Forelimb muscle (tissue), 1 donor: ENCODE measurements around the gene CCDC3. TPM values are rescaled to one million over a fixed set of nuclear protein-coding genes. Genes with fewer than 3 reads are reported as not detected.

Experiments
- DNase-seq: peaks from one replicate; pipeline ENCODE4 v3.0.0-alpha.2; 2013; ENCODE audit warnings: low read depth
- polyA plus RNA-seq: library from polyadenylated mRNA; unstranded; fragments of 120-200 nt; gene quantifications from one replicate; pipeline ENCODE4 v1.2.1, GENCODE V29; 2013; ENCODE audit not compliant: insufficient read length

CCDC3 gene
- polyA plus RNA-seq, 1 donor = 14.6 TPM

DNA sequence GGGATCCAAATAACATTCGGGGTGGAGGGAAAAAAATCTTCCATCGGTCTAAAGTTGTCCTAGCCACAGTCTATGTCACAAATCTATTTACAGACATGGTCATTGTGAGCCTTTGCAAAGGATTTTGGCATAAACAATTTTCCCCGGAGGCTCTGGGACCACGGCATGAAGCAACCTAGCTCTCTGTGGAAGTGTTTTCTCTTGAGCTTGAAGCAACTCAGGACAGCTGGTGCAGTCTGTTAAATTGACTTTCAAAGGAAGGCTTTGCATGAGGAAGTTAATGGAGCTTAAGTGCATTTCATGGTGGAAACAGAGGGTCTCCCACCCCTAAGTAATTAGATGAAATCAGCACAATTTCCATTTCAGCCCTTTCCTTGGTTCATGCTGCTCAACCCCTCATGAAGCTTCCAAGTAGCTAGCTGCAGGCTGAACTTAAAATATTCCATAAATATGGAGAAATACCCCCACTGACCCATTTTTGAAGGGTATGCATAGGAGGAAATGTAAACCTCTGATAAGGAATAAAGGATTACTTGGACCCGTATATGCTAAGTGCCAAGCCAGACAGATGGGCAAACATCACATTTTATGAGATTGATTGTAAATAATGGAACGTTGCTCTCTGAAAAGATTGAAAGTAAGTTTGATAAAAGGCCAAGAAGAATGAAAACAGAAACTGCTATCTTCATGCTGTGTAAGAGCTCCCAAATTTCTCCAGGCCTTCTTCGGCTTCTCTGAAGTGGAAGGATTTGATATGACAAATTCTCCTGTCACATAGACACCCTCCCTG lies 39.9 kb downstream of the CCDC3 start:
- no peak for DNase-seq

DNA sequence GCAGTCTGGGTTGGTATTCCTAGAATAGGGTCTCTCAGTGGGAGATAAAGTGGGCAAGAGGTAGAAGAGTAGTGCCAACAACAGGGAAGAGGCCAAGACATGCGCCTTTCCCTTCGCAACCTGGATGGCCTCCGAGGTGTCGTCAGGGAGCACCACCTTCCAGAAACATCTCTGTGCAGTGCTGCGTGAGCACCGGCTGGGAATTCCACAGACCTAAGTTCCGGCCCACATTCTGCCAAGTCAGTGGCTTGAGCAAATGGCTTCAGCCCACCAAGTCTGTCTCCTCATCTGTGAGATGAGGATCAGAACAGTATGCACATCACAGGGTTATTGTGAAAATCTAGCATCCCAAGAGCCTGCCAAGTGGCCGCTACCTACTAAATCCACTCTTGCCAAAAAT lies 40.6 kb downstream of the CCDC3 start:
- no peak for DNase-seq

DNA sequence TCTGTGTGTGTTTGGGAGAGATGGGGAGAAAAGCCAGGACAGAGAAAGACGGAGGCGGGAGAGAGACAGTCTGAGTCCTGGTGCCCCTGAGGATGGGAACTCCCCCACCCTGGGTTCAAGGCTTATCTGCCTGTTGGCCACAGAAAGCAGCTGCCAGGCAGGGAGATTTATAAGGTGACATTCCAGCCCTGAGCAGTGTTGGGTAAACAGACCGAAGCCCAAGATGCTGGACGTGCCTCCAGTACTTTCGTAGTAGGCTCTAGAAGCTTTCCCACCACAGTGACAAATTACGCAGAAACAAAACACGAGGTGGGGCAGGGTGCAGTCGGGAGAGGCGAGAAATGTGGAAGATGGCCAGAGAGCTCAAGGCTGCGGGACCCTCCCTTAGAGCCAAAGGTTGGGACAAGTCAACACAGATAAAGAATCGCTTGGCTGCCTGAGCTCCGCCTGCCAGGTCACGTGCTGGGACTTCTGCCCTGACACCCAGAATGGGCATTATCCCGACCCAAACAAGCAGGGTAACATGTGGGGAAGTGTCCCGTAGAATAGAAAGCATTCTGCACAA lies 41.1 kb downstream of the CCDC3 start:
- DNase-seq = no peak

DNA sequence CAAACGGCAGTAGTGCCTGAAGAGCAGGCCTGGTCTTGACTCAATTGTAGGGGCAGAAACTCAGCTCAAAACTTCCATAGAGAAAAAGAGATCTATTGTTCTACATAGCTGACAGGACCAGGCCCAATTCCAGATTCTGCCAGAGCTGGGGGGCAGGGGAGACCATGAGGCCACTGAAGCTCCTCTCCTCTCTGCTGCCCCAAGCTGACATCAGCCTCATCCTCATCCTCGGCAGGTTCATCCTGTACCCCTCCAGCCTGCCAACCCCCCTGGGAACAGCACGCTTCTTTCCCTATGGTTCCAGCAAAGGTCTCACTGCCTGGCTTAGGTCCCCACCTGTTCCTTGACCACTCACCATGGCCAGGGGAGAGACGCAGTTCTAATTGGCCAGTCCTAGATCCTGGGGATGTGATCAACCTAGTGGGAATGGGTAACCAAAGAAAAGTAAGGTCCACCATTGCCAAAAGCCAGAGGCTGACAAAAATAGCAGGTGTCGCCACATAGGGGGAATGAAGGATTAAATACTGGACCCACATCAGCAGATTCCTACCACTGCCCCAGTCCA lies 42.9 kb downstream of the CCDC3 start:
- DNase-seq = no peak

DNA sequence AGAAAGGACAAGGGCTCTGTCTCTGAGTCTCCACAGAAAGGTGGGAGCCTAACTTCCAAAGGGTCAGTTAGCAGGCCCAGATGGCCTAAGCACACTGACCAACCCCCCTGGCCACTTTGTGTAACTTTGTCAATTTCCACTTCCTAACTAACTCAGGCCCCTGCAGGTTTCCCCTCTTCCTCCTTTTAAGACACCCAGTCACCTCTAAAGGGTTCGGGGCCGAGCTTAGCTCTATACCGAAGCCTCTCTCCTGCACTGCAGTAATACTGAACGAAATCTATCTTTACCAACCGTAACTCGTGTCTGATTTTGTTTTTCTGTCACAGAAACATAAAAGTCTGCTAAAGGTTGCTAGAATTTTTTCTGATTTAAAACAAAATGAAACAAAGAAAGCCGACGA lies 44.4 kb downstream of the CCDC3 start:
- DNase-seq = no peak

DNA sequence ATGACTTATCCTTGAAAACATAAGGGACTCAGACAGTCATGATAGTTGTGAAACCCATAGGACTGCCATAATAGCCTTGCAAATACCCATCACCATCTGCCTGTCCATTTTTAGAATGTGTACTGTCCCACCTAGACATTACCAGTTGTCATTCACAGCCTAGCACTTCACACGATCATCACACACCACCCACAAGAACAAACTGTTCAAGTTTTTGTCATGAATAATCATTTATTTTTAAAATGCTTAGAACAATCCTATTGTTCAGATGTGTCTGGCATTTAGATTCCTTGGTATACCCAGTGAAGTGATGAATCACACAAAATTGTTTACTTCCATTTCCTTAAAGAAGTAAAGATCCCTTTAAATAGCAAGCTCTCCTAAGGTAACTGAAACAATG lies 46.6 kb downstream of the CCDC3 start:
- DNase-seq = no peak

DNA sequence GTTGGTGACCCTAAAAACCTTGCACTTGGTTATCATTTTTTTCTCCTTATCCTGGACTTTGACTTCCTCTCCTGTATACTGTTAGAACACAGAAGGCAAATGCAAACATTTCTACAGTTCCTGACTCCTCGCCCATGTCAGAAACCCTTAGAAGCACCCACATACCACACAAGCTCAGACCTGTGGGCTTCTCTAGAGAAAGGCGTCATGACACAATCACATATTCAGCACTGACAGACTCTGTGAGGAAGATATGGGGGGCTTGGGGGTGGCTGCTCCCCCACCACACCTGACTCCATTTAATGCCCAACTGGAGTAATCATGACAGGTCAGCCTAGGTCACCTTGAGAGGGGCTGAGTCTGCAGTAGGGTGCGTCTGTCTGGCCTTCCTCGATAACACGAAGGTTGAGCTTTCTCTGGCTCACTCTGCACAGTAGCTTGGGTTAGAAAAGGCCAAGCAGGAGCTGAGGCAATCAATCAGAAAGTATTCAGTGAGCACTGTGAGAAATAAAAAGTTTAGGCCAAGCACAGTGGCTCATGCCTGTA lies 50.9 kb downstream of the CCDC3 start:
- no peak for DNase-seq

DNA sequence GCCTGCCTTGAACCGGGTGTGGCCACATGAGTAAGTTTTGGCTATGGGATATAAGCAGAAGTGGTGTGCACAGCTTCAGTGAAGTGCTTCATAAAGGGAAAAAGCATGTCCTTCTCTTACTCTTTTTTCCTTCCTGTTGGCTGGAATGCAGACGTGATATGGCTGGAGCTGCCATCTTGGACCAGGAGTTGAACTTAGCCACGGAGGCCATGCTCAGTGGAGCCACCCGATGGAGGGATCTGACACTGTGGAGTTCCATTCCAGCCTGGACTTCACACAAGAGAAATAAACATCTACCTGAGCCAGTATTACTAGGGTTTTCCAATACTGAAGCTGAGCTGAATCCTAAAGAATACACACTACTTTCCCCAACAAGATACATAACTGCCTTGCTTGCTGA lies 52.3 kb downstream of the CCDC3 start:
- no peak for DNase-seq

DNA sequence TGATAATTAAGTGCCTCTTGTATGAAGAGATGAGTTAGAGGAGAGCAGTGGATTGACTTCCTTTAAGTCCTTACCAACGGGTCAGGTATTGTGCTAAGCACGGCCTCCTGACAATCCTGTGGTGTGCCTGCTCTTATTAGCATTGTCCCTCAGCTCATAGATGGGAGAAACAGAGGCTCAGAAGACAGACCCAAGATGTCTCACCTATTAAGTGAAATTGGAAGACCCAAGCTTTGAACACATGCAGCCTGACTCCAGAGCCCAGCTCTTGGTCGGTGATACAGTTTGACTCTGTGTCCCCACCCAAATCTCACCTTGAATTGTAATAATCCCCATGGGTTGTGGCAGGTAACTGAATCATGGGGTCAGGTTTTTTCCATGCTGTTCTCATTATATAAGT lies 53.8 kb downstream of the CCDC3 start:
- no peak for DNase-seq

DNA sequence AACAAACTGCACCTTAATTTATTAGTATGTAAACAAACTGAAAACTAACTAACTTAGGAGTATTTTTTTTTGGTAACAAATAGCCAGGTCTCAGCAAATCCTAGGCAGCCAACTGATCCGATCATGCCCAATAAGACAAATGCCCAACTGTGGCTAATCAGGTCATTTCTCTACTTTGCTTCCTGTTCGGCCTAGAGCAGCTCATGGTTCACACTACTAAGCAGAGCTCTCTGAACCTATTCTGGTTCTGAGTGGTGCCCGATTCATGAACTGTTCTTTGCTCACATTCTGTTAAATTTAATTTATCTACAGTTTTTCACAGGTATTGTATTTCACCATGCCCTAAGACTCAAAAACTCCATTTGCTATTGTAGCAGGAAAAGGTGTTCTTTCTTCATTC lies 55.1 kb downstream of the CCDC3 start:
- no peak for DNase-seq

DNA sequence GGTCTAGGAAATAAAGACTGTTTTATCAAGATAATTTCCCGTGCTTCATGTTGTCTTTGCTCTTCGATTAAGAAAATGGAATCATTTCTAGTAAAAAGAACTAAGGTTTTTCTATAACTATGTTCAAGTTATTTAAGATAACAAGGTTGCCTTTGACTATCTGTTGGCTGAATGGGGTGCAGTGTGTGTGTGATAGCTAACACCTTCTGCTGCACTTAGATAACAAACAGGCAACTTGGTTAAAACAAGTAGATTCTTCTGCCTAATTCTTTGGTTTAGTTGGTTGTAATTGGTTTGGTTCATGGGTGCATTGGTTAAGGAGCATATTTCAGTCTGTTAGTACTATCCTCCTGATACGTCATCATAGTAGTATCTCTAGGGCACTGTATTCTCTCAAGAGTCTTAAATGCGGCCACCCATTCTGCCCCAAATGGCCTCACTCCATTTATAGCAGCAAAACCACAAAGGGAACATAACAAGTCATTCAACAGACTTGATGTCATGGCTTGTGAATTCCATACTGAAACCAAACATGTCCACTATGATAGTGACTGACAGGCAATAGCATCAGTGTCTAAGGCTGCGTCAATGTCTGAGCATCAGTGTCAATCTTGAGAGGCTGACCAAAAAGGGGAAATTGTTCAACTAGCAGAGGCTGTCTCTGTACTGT lies 55.7 kb downstream of the CCDC3 start:
- DNase-seq = no peak

DNA sequence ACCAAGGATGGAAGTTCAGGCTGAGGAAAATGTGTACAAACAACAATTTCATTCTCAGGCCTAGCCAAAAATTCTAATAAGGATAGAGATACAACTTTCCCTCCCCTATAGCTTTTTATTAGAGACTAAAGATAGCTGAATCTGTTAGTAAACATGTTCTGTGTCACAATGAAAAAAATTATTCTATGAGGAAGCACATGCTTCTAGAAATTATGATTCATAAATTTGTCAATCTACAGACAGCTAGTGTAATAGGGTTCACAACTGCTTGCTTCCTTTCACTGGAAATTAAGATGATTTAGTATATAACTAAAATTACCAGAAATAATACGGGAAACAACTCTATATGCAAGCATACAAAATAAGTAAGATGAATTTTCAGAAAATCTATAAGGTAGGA lies 56.6 kb downstream of the CCDC3 start:
- DNase-seq = no peak

DNA sequence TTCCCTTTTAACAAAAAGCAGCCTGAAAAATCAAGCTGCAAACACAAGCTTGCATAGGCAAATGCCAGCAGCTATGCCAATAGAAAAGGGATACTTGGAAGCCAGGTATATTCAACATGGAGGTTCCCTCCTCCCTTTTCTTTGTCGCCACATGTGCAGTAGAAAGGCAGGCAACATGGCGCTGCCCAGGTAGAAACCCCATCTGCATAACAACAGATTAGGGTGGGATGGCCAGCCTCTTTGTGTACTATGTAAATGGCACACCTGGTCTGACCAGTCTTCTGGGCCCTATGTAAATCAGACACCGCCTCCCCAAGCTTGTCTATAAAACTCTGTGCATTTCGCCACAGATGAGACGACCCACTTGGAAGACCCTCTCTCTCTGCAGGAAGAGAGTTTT lies 58.1 kb downstream of the CCDC3 start:
- DNase-seq = no peak

DNA sequence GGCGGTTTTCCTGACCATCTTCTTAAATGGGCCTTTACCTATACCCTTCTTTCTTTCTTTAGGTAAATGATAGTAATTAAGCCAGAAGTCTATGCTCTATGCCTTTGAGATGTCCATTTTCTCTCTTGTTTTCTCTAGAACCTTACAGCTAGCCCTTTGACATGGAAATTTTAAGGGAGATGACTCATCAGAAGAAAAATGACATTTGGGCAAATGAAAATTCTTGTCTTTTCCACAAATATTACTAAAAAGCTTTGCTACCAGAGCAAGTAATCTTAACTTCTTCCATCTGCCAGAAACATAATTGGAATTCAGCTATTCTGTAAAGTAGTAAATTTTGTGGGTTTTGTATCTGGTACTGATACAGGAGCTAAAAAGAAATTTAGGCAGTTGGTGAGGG lies 59.5 kb downstream of the CCDC3 start:
- no peak for DNase-seq

DNA sequence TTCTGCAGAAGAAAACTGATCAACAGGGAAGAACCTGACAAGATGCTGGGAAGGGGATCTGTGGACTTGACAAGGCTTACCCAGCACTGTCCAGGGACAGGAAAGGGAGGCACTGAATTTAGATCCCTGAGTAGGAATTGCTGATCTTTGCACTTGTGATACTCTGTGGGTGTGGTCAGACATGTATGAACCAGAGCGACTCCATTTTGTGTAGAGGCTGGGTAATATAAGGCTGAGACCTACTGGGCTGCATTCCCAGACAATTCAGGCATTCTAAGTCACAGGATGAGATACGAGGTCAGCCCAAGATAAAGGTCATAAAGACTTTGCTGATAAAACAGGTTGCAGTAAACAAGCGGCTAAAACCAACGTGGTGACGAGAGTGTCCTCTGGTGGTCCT lies 60.7 kb downstream of the CCDC3 start:
- no peak for DNase-seq

DNA sequence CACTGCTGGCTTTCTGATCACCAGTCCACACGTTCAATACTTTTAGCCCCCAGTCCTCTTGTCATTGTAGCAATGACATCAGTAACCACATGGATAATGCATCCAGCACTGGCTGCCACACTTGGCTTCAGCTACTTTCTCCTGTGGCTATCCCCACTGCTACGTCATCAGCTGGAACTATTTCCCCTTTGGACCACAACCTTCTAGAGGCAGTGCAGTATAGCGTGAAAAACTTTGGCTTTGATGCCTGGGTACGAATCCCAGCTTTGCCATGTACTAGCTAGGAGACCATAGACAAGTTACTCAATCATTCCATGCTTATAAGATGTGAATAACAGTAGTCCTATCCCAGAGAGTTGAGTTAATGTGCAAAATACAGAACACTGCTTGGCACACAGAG lies 63.2 kb downstream of the CCDC3 start:
- DNase-seq = no peak

DNA sequence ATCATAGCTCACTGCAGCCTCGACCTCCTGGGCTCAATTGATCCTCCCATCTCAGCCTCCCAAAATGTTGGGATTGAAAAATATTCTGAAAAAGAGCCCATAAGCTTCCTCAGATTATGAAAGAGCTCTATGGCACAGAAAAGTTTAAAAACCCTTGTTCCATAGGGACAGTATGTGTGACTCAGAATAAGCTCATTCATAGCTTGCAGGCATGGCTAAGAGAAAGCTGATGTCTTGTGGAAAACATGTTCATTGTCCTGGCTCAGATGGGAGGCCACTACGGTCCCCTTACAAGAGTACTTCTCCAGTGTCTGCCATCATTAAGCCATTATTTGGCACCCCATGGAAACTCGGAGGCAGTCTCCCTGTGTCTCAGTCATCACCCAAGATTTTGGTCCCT lies 64.0 kb downstream of the CCDC3 start:
- no peak for DNase-seq

DNA sequence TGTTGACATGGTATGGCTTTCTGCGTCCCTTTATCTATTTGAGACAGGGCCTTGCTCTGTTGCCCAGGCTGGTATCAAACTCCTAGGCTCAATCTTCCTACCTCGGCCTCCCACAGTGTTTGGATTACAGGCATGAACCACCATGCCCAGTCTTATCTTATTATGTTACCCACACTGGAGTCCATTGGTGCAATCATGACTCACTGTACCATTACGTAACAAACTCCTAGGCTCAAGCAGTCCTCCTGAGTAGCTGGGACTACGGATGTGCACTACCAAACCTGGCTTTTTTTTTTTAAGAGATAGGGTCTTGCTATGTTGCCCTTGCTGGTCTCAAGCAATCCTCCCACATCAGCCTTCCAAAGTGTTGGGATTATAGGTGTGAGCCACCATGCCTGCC lies 66.7 kb downstream of the CCDC3 start:
- DNase-seq = no peak

DNA sequence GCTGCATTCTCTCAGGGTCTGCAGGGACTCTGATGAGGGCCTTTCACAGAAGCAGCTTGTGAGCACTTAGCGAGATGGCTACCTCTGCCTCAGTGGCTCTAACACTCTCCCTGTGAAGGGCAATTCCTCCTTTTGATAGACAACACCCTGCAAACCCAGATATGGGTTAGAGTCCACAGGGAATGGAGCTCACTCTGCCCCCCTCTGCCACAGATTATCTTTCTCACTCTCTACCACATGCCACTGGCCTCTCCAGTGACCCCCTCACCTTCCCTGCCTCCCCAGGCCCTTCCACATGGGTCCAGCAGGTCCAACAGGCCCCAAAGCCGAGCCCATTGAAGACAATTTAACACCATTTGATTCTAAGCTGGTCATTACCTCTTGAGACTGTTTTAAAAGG lies 72.1 kb downstream of the CCDC3 start:
- no peak for DNase-seq

DNA sequence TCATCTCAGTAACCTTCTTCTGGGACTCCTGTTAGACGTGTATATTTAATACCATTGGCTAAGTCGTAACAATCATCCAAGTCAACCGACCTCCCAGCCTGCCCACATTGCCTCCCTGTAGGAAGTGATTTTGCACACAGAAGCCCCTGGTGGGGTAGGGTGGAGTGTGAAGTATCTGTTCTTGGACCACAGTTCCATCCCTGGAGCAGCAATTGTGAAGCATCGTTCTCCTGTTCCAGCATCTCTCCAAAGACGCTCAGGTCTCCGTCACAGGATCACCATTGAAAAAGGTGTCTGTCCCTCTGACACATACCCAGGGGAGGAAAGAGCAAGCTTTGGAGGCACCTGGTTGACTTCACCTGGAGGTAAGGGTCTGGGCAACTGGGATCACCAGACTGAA lies 72.9 kb downstream of the CCDC3 start:
- no peak for DNase-seq

DNA sequence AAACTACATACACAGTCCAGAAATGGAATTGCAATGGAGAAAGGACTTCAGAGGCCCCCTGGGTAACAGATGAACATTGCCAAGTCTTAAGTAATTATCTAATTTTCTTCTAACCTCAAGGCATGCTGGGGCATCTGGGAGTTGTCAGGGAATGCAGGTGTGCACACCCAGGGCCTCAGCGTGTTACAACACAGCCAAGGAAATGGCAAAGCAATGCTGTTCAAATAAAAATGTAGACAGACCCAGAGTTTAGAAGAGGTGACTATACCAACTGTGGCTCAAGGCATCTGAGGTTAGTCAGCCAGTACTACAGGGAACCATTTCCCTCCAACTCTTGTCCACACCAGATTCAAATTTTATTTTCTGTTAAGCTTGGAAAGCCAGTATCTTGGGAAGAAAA lies 73.6 kb downstream of the CCDC3 start:
- no peak for DNase-seq

DNA sequence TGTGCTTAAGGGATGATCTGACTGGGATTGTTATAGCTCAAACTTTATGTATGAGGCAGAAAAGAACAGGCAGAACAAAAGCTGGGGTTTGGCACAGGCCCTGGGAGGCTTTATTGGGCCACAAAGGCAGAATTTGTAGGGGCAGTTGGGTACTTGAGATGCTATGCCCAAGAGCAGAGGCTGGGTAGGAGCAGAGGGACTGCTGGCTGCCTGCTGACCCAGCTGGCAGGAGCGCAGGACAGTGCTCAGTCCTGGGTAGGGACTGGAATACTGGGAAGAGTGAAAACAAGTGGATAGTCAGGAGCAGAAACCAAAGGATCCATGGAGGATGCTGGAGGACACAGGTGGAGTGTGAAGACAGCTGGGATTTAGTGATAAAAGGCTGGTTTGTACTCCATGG lies 75.7 kb downstream of the CCDC3 start:
- DNase-seq = no peak

DNA sequence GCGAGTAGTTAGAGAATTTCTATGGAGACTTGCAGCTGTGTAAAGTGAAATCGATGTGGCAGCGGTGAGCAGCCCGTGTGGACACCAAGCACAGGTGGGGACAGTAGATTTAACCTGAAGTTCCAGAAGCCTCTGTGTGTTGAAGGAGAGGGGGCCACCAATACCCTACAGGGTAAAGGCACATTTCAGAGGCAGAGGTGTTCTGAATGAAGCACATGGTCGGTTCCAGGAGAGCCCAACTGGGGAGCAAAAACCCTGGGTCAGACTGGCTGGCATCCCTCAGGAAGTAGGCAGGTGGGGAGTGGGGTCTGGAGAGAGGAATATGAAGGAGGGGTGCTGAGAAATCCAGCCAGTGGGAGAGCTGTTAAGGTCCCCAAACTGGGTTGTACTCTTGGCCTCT lies 76.6 kb downstream of the CCDC3 start:
- no peak for DNase-seq
